Ovary (tissue), 3 donors: ENCODE measurements around the gene PIGZ.

ENCODE experiments used
- CTCF ChIP-seq, 3 donors: fragments of 450-650 bp in 2 of 3; fragments of 200-600 bp in 1 of 3; IDR thresholded peaks; one replicate each; pipeline versions ENCODE4 v1.5.1 to v1.8.0; 2016 to 2022; ENCODE audit warnings: antibody characterized with exemption in 3 of 3, mild to moderate bottlenecking in 1 of 3
- EP300 ChIP-seq: sonication (generic); formaldehyde crosslinking; IDR thresholded peaks from one replicate; pipeline ENCODE4 v1.6.1; 2017; ENCODE audit warnings: antibody characterized with exemption
- donor health status: DM: no; HTN: no; CAD: no.

GRCh38 chr3:197014942-197015575 lies 46.4 kb upstream of the PIGZ start:
- TF ChIP-seq EP300 (no peak), CTCF (IDR thresholded peaks at IDR 0.05) (no peak)
